ENCODE measurements around the gene ATP1B3.
"Not testable (repeated sequence)": the region's sequence is repeated elsewhere in the genome, so short reads cannot be mapped to it uniquely, and the experiment has no call there.

The ATP1B3 gene

GRCh38 chr3:141949972-141950371 is 73.5 kb downstream of the ATP1B3 start:
- no peak for DNase-seq

- no peak for DNase-seq
These were observed 74.4 kb downstream of the ATP1B3 start for GRCh38 chr3:141950572-141951493.

GRCh38 chr3:141952611-141953010 is 76.2 kb downstream of the ATP1B3 start:
- DNase-seq, result no peak

- no peak for DNase-seq
These were observed 78.7 kb downstream of the ATP1B3 start for GRCh38 chr3:141955175-141955574.

- DNase-seq, result no peak
These were observed 83.4 kb downstream of the ATP1B3 start for GRCh38 chr3:141959589-141960554.

GRCh38 chr3:141960731-141961130 is 84.3 kb downstream of the ATP1B3 start:
- no peak for DNase-seq

GRCh38 chr3:141963301-141963700 is 86.9 kb downstream of the ATP1B3 start:
- DNase-seq, result no peak

GRCh38 chr3:141965471-141965870 is 89.0 kb downstream of the ATP1B3 start:
- DNase-seq, result no peak

GRCh38 chr3:141969711-141970110 is 93.3 kb downstream of the ATP1B3 start:
- no peak for DNase-seq

GRCh38 chr3:141971571-141971970 is 95.1 kb downstream of the ATP1B3 start:
- no peak for DNase-seq

GRCh38 chr3:141972399-141972798 is 96.0 kb downstream of the ATP1B3 start:
- DNase-seq, result no peak

- not testable (repeated sequence) for DNase-seq
These were observed 98.3 kb downstream of the ATP1B3 start for GRCh38 chr3:141974777-141975176.

Measured in DMS79 (cell line).